Measurements from ENCODE around the gene CMIP.

Gene CMIP

GRCh38 chr16:81546781-81547180 is 102.2 kb downstream of the CMIP start:
- DNase-seq (ENCODE audit: low read depth in 4 of 4, low spot score in 1 of 4) = no peak

GRCh38 chr16:81547194-81547938 is 102.8 kb downstream of the CMIP start:
- no peak for DNase-seq (ENCODE audit: low read depth in 4 of 4, low spot score in 1 of 4)

- no peak for DNase-seq (ENCODE audit: low read depth in 4 of 4, low spot score in 1 of 4)
Observed at GRCh38 chr16:81547939-81548216, 103.3 kb downstream of the CMIP start.

GRCh38 chr16:81548551-81548875 is 103.9 kb downstream of the CMIP start:
- DNase-seq (ENCODE audit: low read depth in 4 of 4, low spot score in 1 of 4) = no peak

GRCh38 chr16:81548876-81549546 is 104.4 kb downstream of the CMIP start:
- DNase-seq (ENCODE audit: low read depth in 4 of 4, low spot score in 1 of 4) = no peak

GRCh38 chr16:81549547-81550431 is 105.2 kb downstream of the CMIP start:
- no peak for DNase-seq (ENCODE audit: low read depth in 4 of 4, low spot score in 1 of 4)

- no peak for DNase-seq (ENCODE audit: low read depth in 4 of 4, low spot score in 1 of 4)
Observed at GRCh38 chr16:81550432-81550808, 105.8 kb downstream of the CMIP start.

GRCh38 chr16:81551151-81551808 is 106.7 kb downstream of the CMIP start:
- DNase-seq (ENCODE audit: low read depth in 4 of 4, low spot score in 1 of 4) = no peak

GRCh38 chr16:81551821-81552304 is 107.3 kb downstream of the CMIP start:
- no peak for DNase-seq (ENCODE audit: low read depth in 4 of 4, low spot score in 1 of 4)

- DNase-seq (ENCODE audit: low read depth in 4 of 4, low spot score in 1 of 4) = no peak
Observed at GRCh38 chr16:81552743-81553079, 108.1 kb downstream of the CMIP start.

GRCh38 chr16:81553080-81553813 is 108.6 kb downstream of the CMIP start:
- DNase-seq (ENCODE audit: low read depth in 4 of 4, low spot score in 1 of 4) = no peak

GRCh38 chr16:81553814-81554675 is 109.4 kb downstream of the CMIP start:
- no peak for DNase-seq (ENCODE audit: low read depth in 4 of 4, low spot score in 1 of 4)

GRCh38 chr16:81554979-81555378 is 110.4 kb downstream of the CMIP start:
- DNase-seq (ENCODE audit: low read depth in 4 of 4, low spot score in 1 of 4) = no peak

GRCh38 chr16:81555660-81556059 is 111.1 kb downstream of the CMIP start:
- no peak for DNase-seq (ENCODE audit: low read depth in 4 of 4, low spot score in 1 of 4)

- DNase-seq (ENCODE audit: low read depth in 4 of 4, low spot score in 1 of 4) = no peak
Observed at GRCh38 chr16:81556715-81557284, 112.2 kb downstream of the CMIP start.

- DNase-seq (ENCODE audit: low read depth in 4 of 4, low spot score in 1 of 4) = no peak
Observed at GRCh38 chr16:81558077-81558443, 113.5 kb downstream of the CMIP start.

GRCh38 chr16:81558444-81559175 is 114.0 kb downstream of the CMIP start:
- DNase-seq (ENCODE audit: low read depth in 4 of 4, low spot score in 1 of 4) = no peak

- no peak for DNase-seq (ENCODE audit: low read depth in 4 of 4, low spot score in 1 of 4)
Observed at GRCh38 chr16:81560979-81561657, 116.5 kb downstream of the CMIP start.
